Measurements from ENCODE around the gene RNF13.

DNA sequence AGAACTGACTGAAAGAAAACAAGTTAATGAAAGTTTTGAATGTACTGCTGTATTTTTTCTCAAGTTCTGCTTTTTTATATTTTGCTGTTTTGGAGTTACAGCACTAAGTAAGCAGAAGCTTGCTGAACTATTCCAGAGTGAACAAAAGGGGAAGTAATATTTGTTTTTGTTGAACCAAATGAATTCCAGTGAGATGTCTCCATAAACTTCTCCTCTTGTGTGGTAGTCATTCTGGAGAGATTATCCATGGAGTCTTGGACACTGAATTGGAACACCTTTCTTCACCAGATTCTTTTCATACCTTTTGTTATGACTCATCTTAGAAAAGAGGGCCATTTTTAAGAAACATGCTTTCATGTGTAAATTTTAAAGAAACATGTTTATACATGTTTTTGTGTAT, 29.4 kb upstream of the RNF13 start:
- TF ChIP-seq CTCF (IDR thresholded peaks at IDR 0.05) (no peak), POLR2A (IDR thresholded peaks at IDR 0.05) (no peak)

Measured in breast epithelium (tissue), 3 donors.